CD4-positive, alpha-beta T cell (primary cell): ENCODE results near the gene BARX2. TPM values are rescaled to one million over a fixed set of nuclear protein-coding genes. Genes with fewer than 3 reads are reported as not detected.

Experiments used
- ATAC-seq: fragments of 200-7000 bp; cut with Tn5 transposase; one replicate; pipeline ENCODE4 v1.10.0; 2022; ENCODE audit warnings: mild to moderate bottlenecking; ENCODE audit not compliant: poor library complexity
- CTCF ChIA-PET: fragments of 350-600 bp; sonication (Branson Sonifier 250); formaldehyde crosslinking; loops from one replicate; lab custom pipeline; 2021; ENCODE audit warnings: antibody characterized with exemption, inconsistent platforms; lab: Charles Lee
- POLR2A ChIA-PET: fragments of 350-600 bp; sonication (Branson Sonifier 250); formaldehyde crosslinking; loops from one replicate; lab custom pipeline; 2021; ENCODE audit warnings: antibody characterized with exemption, inconsistent platforms; lab: Charles Lee
- DNase-seq, 14 experiments: peaks; one replicate each; pipeline ENCODE4 v3.0.0-alpha.2; 2013 to 2020; ENCODE audit warnings: mixed read lengths in 2 of 14
- H3K27ac ChIP-seq, 2 donors: one replicate each; pipeline versions ENCODE4 v1.5.1 to v1.7.0; 2013; ENCODE audit warnings: low read length in 2 of 2, low read depth in 1 of 2, mild to moderate bottlenecking in 1 of 2
- H3K27me3 ChIP-seq, 2 experiments: 1 replicate in 1 of 2; 2 replicates in 1 of 2; pipeline versions ENCODE4 v1.6.1 to v1.7.0; 2013; ENCODE audit warnings: low read length in 2 of 2, control low read depth in 1 of 2, mild to moderate bottlenecking in 1 of 2, moderate library complexity in 1 of 2; ENCODE audit not compliant: insufficient read depth in 2 of 2, control insufficient read depth in 1 of 2
- H3K36me3 ChIP-seq: one replicate; pipeline ENCODE4 v1.6.1; 2013; ENCODE audit warnings: low read length, control low read depth; ENCODE audit not compliant: insufficient read depth
- H3K4me1 ChIP-seq: one replicate; pipeline ENCODE4 v1.6.1; 2013; ENCODE audit warnings: low read length, control low read depth; ENCODE audit not compliant: insufficient read depth
- H3K4me3 ChIP-seq: one replicate; pipeline ENCODE4 v1.5.1; 2013; ENCODE audit warnings: mild to moderate bottlenecking, low read length, moderate library complexity
- H3K9me3 ChIP-seq, 2 experiments: 1 replicate in 1 of 2; 2 replicates in 1 of 2; pipeline versions ENCODE4 v1.6.1 to v1.7.0; 2013; ENCODE audit warnings: low read length in 2 of 2, mild to moderate bottlenecking in 2 of 2, control low read depth in 1 of 2, moderate library complexity in 1 of 2; ENCODE audit not compliant: control insufficient read depth in 1 of 2, insufficient read depth in 1 of 2
- H3K27ac Mint-ChIP-seq: one replicate; pipeline ENCODE4 v1.8.0; 2020; ENCODE audit warnings: mixed read lengths
- H3K27me3 Mint-ChIP-seq: one replicate; pipeline ENCODE4 v1.8.0; 2021; ENCODE audit warnings: mixed read lengths
- H3K36me3 Mint-ChIP-seq: one replicate; pipeline ENCODE4 v1.8.0; 2021; ENCODE audit warnings: low read depth, mixed read lengths
- H3K4me1 Mint-ChIP-seq: one replicate; pipeline ENCODE4 v1.8.0; 2021; ENCODE audit warnings: low read depth, mixed read lengths
- H3K4me3 Mint-ChIP-seq: one replicate; pipeline ENCODE4 v1.8.0; 2020; ENCODE audit warnings: mild to moderate bottlenecking, mixed read lengths
- H3K9me3 Mint-ChIP-seq: one replicate; pipeline ENCODE4 v1.8.0; 2020; ENCODE audit warnings: mixed read lengths
- intact Hi-C, 2 experiments: fragments of 100-400 bp; cut with DNase I in 1 of 2; cut with micrococcal nuclease in 1 of 2; formaldehyde crosslinking; loops; one replicate each; pipeline versions ENCODE4 v1.15.1 to v1.9.0; 2023 to 2025; cut with DNase I, micrococcal nuclease
- total RNA-seq, 174 experiments: library from RNA in 2 of 174; stranded (reverse) in 2 of 174; gene quantifications; one replicate each; pipeline ENCODE4 v1.2.3 and lab custom pipeline; 2021 to 2026
- TF ChIP-seq, protein P1 (sequence below): fragments of 200-600 bp; IDR thresholded peaks from one replicate; pipeline ENCODE4 v1.8.0; 2022; ENCODE audit warnings: antibody characterized with exemption, mild to moderate bottlenecking

Gene BARX2
- total RNA-seq, 2 experiments from 2014 or later: not detected

DNA sequence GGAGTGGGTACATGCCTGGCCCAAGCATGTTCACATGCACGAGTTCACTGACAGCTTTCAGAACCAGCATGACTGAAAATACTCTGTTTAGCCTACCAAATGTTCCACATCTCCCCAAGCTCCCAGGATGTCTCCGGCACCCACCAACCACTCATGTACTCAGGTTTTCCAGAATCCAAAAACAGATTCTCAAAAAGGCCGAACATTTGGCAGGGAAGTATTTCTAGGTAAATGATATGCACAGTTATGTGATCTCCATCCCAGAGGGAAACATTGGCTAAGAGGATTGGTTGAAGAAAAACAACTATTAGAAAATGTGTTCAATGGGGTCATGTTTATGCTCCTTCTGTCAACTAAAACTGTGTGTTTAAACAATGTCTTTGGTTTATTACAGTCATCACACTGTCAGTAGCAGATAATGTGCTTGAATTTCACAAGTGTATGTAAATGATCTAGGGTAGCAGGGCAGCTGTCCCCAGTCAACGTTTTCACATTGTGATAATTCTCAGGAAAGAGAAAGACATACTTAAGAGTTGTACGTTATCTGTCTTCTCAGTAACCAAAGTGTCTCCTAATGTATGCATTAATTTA is 52.3 kb downstream of the BARX2 start:
- CTCF ChIA-PET: no interaction called here
- Mint-ChIP-seq H3K27me3 (peaks cover 25% of the 10 kb centered on the region), H3K4me1 (no peaks in the 10 kb centered on the region), H3K4me3 (no peak overlapping the region), H3K27ac (no peak overlapping the region), H3K36me3 (no peaks in the 10 kb centered on the region), H3K9me3 (peaks cover 8% of the 10 kb centered on the region)
- DNase-seq: no peak
- Histone ChIP-seq H3K27ac (no peak overlapping the region), H3K4me1 (no peaks in the 10 kb centered on the region), H3K27me3 (no peaks in the 10 kb centered on the region), H3K36me3 (no peaks in the 10 kb centered on the region), H3K9me3 (peaks cover 0 to 3% of the 10 kb centered on the region in 2 experiments), H3K4me3 (no peak overlapping the region)
- TF ChIP-seq, protein P1, sequence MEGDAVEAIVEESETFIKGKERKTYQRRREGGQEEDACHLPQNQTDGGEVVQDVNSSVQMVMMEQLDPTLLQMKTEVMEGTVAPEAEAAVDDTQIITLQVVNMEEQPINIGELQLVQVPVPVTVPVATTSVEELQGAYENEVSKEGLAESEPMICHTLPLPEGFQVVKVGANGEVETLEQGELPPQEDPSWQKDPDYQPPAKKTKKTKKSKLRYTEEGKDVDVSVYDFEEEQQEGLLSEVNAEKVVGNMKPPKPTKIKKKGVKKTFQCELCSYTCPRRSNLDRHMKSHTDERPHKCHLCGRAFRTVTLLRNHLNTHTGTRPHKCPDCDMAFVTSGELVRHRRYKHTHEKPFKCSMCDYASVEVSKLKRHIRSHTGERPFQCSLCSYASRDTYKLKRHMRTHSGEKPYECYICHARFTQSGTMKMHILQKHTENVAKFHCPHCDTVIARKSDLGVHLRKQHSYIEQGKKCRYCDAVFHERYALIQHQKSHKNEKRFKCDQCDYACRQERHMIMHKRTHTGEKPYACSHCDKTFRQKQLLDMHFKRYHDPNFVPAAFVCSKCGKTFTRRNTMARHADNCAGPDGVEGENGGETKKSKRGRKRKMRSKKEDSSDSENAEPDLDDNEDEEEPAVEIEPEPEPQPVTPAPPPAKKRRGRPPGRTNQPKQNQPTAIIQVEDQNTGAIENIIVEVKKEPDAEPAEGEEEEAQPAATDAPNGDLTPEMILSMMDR: no peak
- ATAC-seq: no peak
- POLR2A ChIA-PET: no interaction called here
- intact Hi-C loops: no loop called here

DNA sequence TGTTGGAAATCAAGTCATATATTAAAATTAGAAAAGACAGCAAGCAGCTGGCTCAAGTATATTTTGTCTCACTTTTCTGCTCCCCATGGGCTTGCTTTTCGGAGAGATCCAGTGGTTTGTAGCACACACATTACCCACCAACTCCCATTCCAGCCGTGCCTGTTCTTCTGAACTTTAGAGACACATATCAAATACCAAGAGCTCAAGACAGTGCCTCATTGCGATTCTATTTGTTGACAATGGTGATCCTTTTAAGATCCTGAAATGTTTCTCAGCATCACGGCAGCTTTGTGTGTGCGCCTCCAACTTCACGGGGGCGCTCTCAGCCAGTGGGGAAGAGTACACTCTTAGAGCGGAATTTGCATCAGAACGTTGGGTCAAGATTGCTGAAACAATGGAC is 52.9 kb downstream of the BARX2 start:
- H3K4me1 ChIP-seq: no peaks in the 10 kb centered on the region
- ChIA-PET POLR2A (no interaction called here), CTCF (no interaction called here)
- peaks cover 0 to 6% of the 10 kb centered on the region in 2 experiments for H3K27me3 ChIP-seq
- ATAC-seq (no peak), DNase-seq (no peak)
- intact Hi-C loops: no loop called here
- no peaks in the 10 kb centered on the region for H3K36me3 Mint-ChIP-seq
- H3K4me3 ChIP-seq: no peak overlapping the region
- no peak overlapping the region for H3K27ac Mint-ChIP-seq
- H3K9me3 Mint-ChIP-seq: peaks cover 9% of the 10 kb centered on the region
- TF ChIP-seq, protein P1: no peak
- peaks cover 0 to 3% of the 10 kb centered on the region in 2 experiments for H3K9me3 ChIP-seq
- H3K4me3 Mint-ChIP-seq: no peak overlapping the region
- peaks cover 25% of the 10 kb centered on the region for H3K27me3 Mint-ChIP-seq
- H3K4me1 Mint-ChIP-seq: no peaks in the 10 kb centered on the region
- no peaks in the 10 kb centered on the region for H3K36me3 ChIP-seq
- no peak overlapping the region for H3K27ac ChIP-seq

DNA sequence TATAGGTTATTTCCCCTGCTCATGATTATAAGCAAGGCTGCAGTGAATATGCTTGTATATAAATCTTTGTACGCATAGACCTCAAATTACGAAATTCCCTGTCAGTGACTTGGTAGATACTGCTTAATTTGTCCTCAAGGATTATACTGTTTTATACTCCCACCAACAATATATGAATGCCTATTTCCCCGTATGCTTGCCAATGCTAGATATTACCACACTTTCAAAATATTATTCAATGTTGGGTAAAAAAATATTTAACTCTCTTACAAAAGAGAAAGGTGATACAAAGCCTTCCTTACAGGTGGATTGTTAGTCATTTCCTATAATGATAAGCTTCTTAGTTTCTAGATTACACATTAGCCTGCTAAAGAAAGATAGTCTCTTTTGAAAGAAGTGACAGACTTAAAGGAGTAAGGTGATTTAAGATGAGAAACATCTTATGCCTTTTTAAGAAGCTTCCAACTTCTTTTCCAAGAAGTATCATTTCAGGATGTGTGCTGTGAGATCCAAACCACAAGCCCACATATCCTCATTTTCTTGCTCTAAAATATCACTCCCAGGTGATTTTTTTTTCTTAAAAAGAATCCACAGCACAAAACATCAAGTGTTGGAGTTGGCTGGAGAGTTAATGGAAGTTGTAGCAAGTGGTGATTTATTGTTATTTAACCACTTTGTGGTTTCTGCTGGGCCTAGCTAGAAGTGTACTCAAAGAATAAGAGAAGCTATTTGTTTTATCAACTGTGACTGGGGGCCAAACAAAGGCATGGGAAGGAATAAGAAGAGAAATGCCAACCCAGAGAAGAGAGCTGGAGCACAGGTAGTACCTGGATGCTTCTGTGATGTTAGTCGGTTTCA is 59.2 kb downstream of the BARX2 start:
- Histone ChIP-seq H3K36me3 (no peaks in the 10 kb centered on the region), H3K4me1 (no peaks in the 10 kb centered on the region), H3K27me3 (peaks cover 5 to 9% of the 10 kb centered on the region in 2 experiments), H3K9me3 (peaks cover 0 to 5% of the 10 kb centered on the region in 2 experiments), H3K27ac (no peak overlapping the region), H3K4me3 (no peak overlapping the region)
- ChIA-PET CTCF (no interaction called here), POLR2A (no interaction called here)
- TF ChIP-seq, protein P1: no peak
- ATAC-seq: no peak
- no peaks in the 10 kb centered on the region for H3K36me3 Mint-ChIP-seq
- peaks cover 12% of the 10 kb centered on the region for H3K27me3 Mint-ChIP-seq
- H3K27ac Mint-ChIP-seq: no peak overlapping the region
- no peak overlapping the region for H3K4me3 Mint-ChIP-seq
- peaks cover 9% of the 10 kb centered on the region for H3K9me3 Mint-ChIP-seq
- intact Hi-C loops: no loop called here
- no peak for DNase-seq
- H3K4me1 Mint-ChIP-seq: peaks cover 5% of the 10 kb centered on the region
